Sigmoid colon (tissue), 3 donors: ENCODE data around the gene SEMA4C.

ENCODE experiments used
- POLR2A ChIP-seq, 2 donors: fragments of 450-650 bp; IDR thresholded peaks; one replicate each; pipeline ENCODE4 v1.6.1; 2016; ENCODE audit warnings: antibody characterized with exemption in 2 of 2, mild to moderate bottlenecking in 2 of 2, moderate library complexity in 2 of 2
- TF ChIP-seq, protein P1 (sequence below), 4 experiments: fragments of 450-650 bp in 3 of 4; fragments of 200-600 bp in 1 of 4; IDR thresholded peaks; one replicate each; pipeline ENCODE4 v1.5.1; 2016 to 2019; ENCODE audit warnings: antibody characterized with exemption in 4 of 4, mild to moderate bottlenecking in 3 of 4, moderate library complexity in 2 of 4

- TF ChIP-seq, protein P1, sequence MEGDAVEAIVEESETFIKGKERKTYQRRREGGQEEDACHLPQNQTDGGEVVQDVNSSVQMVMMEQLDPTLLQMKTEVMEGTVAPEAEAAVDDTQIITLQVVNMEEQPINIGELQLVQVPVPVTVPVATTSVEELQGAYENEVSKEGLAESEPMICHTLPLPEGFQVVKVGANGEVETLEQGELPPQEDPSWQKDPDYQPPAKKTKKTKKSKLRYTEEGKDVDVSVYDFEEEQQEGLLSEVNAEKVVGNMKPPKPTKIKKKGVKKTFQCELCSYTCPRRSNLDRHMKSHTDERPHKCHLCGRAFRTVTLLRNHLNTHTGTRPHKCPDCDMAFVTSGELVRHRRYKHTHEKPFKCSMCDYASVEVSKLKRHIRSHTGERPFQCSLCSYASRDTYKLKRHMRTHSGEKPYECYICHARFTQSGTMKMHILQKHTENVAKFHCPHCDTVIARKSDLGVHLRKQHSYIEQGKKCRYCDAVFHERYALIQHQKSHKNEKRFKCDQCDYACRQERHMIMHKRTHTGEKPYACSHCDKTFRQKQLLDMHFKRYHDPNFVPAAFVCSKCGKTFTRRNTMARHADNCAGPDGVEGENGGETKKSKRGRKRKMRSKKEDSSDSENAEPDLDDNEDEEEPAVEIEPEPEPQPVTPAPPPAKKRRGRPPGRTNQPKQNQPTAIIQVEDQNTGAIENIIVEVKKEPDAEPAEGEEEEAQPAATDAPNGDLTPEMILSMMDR (IDR thresholded peaks at IDR 0.05) = no peak
- TF ChIP-seq POLR2A (IDR thresholded peaks at IDR 0.05) = no peak
These were observed 12.3 kb upstream of the SEMA4C start for GRCh38 chr2:96882230-96882629.
